Spleen (tissue), 11 donors: ENCODE data around the gene MATN3. TPM values are rescaled to one million over a fixed set of nuclear protein-coding genes. Genes with fewer than 3 reads are reported as not detected.
"Not testable (repeated sequence)": the region's sequence is repeated elsewhere in the genome, so short reads cannot be mapped to it uniquely, and the experiment has no call there.

Experiments used
- DNase-seq: peaks from one replicate; pipeline ENCODE4 v3.0.0-alpha.2; 2020
- H3K27ac ChIP-seq, 8 donors: fragments of 200-600 bp; sonication (generic) in 7 of 8; 1 replicate in 4 of 8; 2 replicates in 4 of 8; pipeline versions ENCODE4 v1.5.0 to v1.8.0; 2016 to 2021; ENCODE audit warnings: inconsistent platforms in 4 of 8, mild to moderate bottlenecking in 4 of 8, moderate library complexity in 1 of 8
- H3K27me3 ChIP-seq, 7 donors: fragments of 200-600 bp; sonication (generic) in 6 of 7; replicated peaks in 1 of 7; 1 replicate in 4 of 7; 2 replicates in 3 of 7; pipeline versions ENCODE4 v1.5.0 to v1.8.0; 2016 to 2021; ENCODE audit warnings: inconsistent platforms in 3 of 7, mild to moderate bottlenecking in 1 of 7
- H3K36me3 ChIP-seq, 6 donors: fragments of 200-600 bp; sonication (generic) in 5 of 6; 1 replicate in 4 of 6; 2 replicates in 2 of 6; pipeline versions ENCODE4 v1.5.0 to v1.8.0; 2016 to 2021; ENCODE audit warnings: inconsistent platforms in 2 of 6
- H3K4me1 ChIP-seq, 6 donors: fragments of 200-600 bp; sonication (generic) in 5 of 6; 1 replicate in 3 of 6; 2 replicates in 3 of 6; pipeline versions ENCODE4 v1.5.0 to v1.8.0; 2016 to 2021; ENCODE audit warnings: inconsistent platforms in 3 of 6
- H3K4me3 ChIP-seq, 8 donors: fragments of 200-600 bp; sonication (generic) in 7 of 8; 1 replicate in 4 of 8; 2 replicates in 4 of 8; pipeline versions ENCODE4 v1.5.0 to v1.8.0; 2016 to 2021; ENCODE audit warnings: inconsistent platforms in 4 of 8, mild to moderate bottlenecking in 4 of 8, moderate library complexity in 2 of 8
- H3K9me3 ChIP-seq, 8 donors: fragments of 200-600 bp; sonication (generic) in 7 of 8; 1 replicate in 4 of 8; 2 replicates in 4 of 8; pipeline versions ENCODE4 v1.5.0 to v1.8.0; 2016 to 2021; ENCODE audit warnings: inconsistent platforms in 4 of 8
- POLR2A ChIP-seq, 3 donors: fragments of 450-650 bp; IDR thresholded peaks; one replicate each; pipeline ENCODE4 v1.5.1; 2017; ENCODE audit warnings: antibody characterized with exemption in 3 of 3, mild to moderate bottlenecking in 1 of 3
- POLR2AphosphoS5 ChIP-seq, 3 donors: sonication (generic); formaldehyde crosslinking; IDR thresholded peaks; one replicate each; pipeline ENCODE4 v1.5.1; 2017; ENCODE audit warnings: antibody characterized with exemption in 3 of 3
- WGBS, 5 donors: extraction: QIAGEN DNeasy Blood & Tissue Kit in 3 of 5; methylation state at CpG; one replicate each; pipeline versions ENCODE4 v1.1.5 to v1.1.7; 2013 to 2018; 5-methylcytosine and 5-hydroxymethylcytosine counted together
- intact Hi-C: fragments of 100-400 bp; cut with DNase I; formaldehyde crosslinking; loops from one replicate; pipeline ENCODE4 v1.15.0; 2023; ENCODE audit warnings: low total_unique reads
- polyA plus RNA-seq, 3 donors: library from polyadenylated mRNA; stranded (reverse); fragments of 200-250 nt; gene quantifications; one replicate each; pipeline ENCODE4 v1.2.1, GENCODE V29; 2013
- total RNA-seq, 7 donors: library from RNA; depleted of rRNA in 3 of 7; stranded (reverse); fragments of >200 nt in 3 of 7; fragmentation: NEBNext Ultra II Directional in 4 of 7; extraction: Animal tissue kit (Norgen Biotek cat#: 25700) in 4 of 7; gene quantifications; one replicate each; pipeline versions ENCODE4 v1.1.0 to v1.2.1, GENCODE V29; 2016 to 2021
- TF ChIP-seq, protein P1 (sequence below), 11 experiments: fragments of 200-600 bp in 7 of 11; fragments of 450-650 bp in 4 of 11; sonication (generic) in 4 of 11; IDR thresholded peaks in 8 of 11; conservative IDR thresholded peaks in 3 of 11; 1 replicate in 7 of 11; 2 replicates in 4 of 11; pipeline versions ENCODE4 v1.4.0 to v1.8.0; 2016 to 2021; ENCODE audit warnings: antibody characterized with exemption in 11 of 11, inconsistent platforms in 4 of 11, mild to moderate bottlenecking in 1 of 11
- donor health status: healthy with polysubstance abuse.
- donor health status: DM: no; HTN: no; CAD: no; lungs with moderate emphysema.
- donor health status: DM: no; HTN: no; CAD: no.
- donor health status: Bipolar disorder and iron deficiency.
- donor health status: healthy.
- donor health status: DM: no; HTN: no; CAD: no.
- donor health status: DM: yes; HTN: yes; CAD: no.

MATN3 gene
- total and polyA plus RNA-seq, 10 donors: 0.07 to 0.76 (median 0.24) TPM; not detected in 3

- Histone ChIP-seq H3K4me1 (peaks cover 22 to 64% (median 43%) of the 10 kb centered on the region in 6 donors), H3K27ac (peak overlapping the region; percentile 93 to 99 (median 97)), H3K4me3 (peak overlapping the region; percentile 59 to 82 (median 70)), H3K27me3 (peaks cover 0 to 11% (median 0%) of the 10 kb centered on the region in 7 donors), H3K9me3 (no peaks in the 10 kb centered on the region), H3K36me3 (peaks cover 0 to 14% (median 0%) of the 10 kb centered on the region in 6 donors)
- 0 to 2% (median 1%) methylated on average over 10 of the region's 10 CpGs for WGBS, 5 donors
- TF ChIP-seq POLR2AphosphoS5 (IDR thresholded peaks at IDR 0.05) (peak in 1 of 3 donors; percentile 82), POLR2A (IDR thresholded peaks at IDR 0.05) (peak in 1 of 3 donors; percentile 42)
- TF ChIP-seq, protein P1, sequence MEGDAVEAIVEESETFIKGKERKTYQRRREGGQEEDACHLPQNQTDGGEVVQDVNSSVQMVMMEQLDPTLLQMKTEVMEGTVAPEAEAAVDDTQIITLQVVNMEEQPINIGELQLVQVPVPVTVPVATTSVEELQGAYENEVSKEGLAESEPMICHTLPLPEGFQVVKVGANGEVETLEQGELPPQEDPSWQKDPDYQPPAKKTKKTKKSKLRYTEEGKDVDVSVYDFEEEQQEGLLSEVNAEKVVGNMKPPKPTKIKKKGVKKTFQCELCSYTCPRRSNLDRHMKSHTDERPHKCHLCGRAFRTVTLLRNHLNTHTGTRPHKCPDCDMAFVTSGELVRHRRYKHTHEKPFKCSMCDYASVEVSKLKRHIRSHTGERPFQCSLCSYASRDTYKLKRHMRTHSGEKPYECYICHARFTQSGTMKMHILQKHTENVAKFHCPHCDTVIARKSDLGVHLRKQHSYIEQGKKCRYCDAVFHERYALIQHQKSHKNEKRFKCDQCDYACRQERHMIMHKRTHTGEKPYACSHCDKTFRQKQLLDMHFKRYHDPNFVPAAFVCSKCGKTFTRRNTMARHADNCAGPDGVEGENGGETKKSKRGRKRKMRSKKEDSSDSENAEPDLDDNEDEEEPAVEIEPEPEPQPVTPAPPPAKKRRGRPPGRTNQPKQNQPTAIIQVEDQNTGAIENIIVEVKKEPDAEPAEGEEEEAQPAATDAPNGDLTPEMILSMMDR (IDR thresholded peaks at IDR 0.05 in 8 of 11, conservative IDR thresholded peaks at IDR 0.05 in 3 of 11): no peak
- no peak for DNase-seq
- intact Hi-C loops: no loop called here
Observed at GRCh38 chr2:20050104-20050645, 37.7 kb upstream of the MATN3 start.

GRCh38 chr2:20049637-20050036 lies 37.2 kb upstream of the MATN3 start:
- H3K4me1 ChIP-seq: peaks cover 22 to 69% (median 46%) of the 10 kb centered on the region in 6 donors
- intact Hi-C loops: no loop called here

GRCh38 chr2:20048488-20049448 lies 36.3 kb upstream of the MATN3 start:
- Histone ChIP-seq H3K36me3 (peaks cover 0 to 16% (median 0%) of the 10 kb centered on the region in 6 donors), H3K27ac (peak overlapping the region in 7 of 8 donors; percentile 95 to 99 (median 97)), H3K4me1 (peaks cover 22 to 78% (median 54%) of the 10 kb centered on the region in 6 donors), H3K9me3 (no peaks in the 10 kb centered on the region), H3K27me3 (peaks cover 0 to 2% (median 0%) of the 10 kb centered on the region in 7 donors), H3K4me3 (peak overlapping the region in 7 of 8 donors; percentile 59 to 82 (median 69))
- DNase-seq: no peak
- TF ChIP-seq, protein P1 (IDR thresholded peaks at IDR 0.05 in 8 of 11, conservative IDR thresholded peaks at IDR 0.05 in 3 of 11): no peak
- TF ChIP-seq POLR2AphosphoS5 (IDR thresholded peaks at IDR 0.05) (no peak), POLR2A (IDR thresholded peaks at IDR 0.05) (no peak)
- WGBS, 5 donors: 45 to 62% (median 51%) methylated on average over 6 of the region's 6 CpGs
- intact Hi-C loops: no loop called here

More at GRCh38 chr2:20049637-20050036, 37.2 kb upstream of the MATN3 start:
- H3K27ac ChIP-seq: peak overlapping the region; percentile 93 to 99 (median 97)
- 4 to 11% (median 7%) methylated on average over 4 of the region's 4 CpGs for WGBS, 5 donors
- peak overlapping the region; percentile 59 to 82 (median 70) for H3K4me3 ChIP-seq
- TF ChIP-seq, protein P1 (IDR thresholded peaks at IDR 0.05 in 8 of 11, conservative IDR thresholded peaks at IDR 0.05 in 3 of 11): no peak
- TF ChIP-seq POLR2AphosphoS5 (IDR thresholded peaks at IDR 0.05) (no peak), POLR2A (IDR thresholded peaks at IDR 0.05) (no peak)
- H3K9me3 ChIP-seq: no peaks in the 10 kb centered on the region
- H3K27me3 ChIP-seq: peaks cover 0 to 9% (median 0%) of the 10 kb centered on the region in 7 donors
- DNase-seq: no peak
- peaks cover 0 to 16% (median 0%) of the 10 kb centered on the region in 6 donors for H3K36me3 ChIP-seq

- WGBS, 5 donors: 71 to 78% (median 77%) methylated on average over 4 of the region's 4 CpGs
- H3K27me3 ChIP-seq, H3K4me3 ChIP-seq, H3K9me3 ChIP-seq, DNase-seq, intact Hi-C loops, H3K27ac ChIP-seq: not testable (repeated sequence)
- Histone ChIP-seq H3K36me3 (peaks cover 0 to 22% (median under 1%) of the 10 kb centered on the region in 6 donors), H3K4me1 (peaks cover 18 to 94% (median 59%) of the 10 kb centered on the region in 6 donors)
Observed at GRCh38 chr2:20045712-20046292, 33.3 kb upstream of the MATN3 start.
